PFSK-1 (cell line): ENCODE data around the gene MEF2C.
A peak's percentile ranks its signal among the peaks of the same experiment; 100 is the strongest.

Experiments
- FOXP2 ChIP-seq: optimal IDR thresholded peaks from 2 replicates; pipeline ENCODE3; 2011; ENCODE audit warnings: borderline replicate concordance, control low read depth, inconsistent platforms; ENCODE audit not compliant: insufficient read depth; ENCODE audit errors: extremely low read length, extremely low read depth
- POLR2AphosphoS5 ChIP-seq: IDR thresholded peaks from 2 replicates; pipeline ENCODE4 v1.6.1; 2012; ENCODE audit warnings: low read depth, mild to moderate bottlenecking, control low read depth, low read length, moderate library complexity
- SIN3A ChIP-seq: IDR thresholded peaks from 2 replicates; pipeline ENCODE4 v1.6.1; 2012; ENCODE audit warnings: mild to moderate bottlenecking, low read length, moderate library complexity, borderline replicate concordance; ENCODE audit not compliant: insufficient read depth
- TAF1 ChIP-seq: IDR thresholded peaks from 2 replicates; pipeline ENCODE4 v1.6.1; 2012; ENCODE audit warnings: low read length, control low read depth, borderline replicate concordance; ENCODE audit not compliant: insufficient read depth
- TF ChIP-seq, protein P1 (sequence below), 2 experiments: IDR thresholded peaks; 2 replicates each; pipeline versions ENCODE4 v1.6.1 to v1.8.0; 2011 to 2012; ENCODE audit warnings: low read depth in 2 of 2, low read length in 2 of 2, control low read depth in 1 of 2, inconsistent platforms in 1 of 2, mild to moderate bottlenecking in 1 of 2, moderate library complexity in 1 of 2; ENCODE audit not compliant: insufficient read depth in 1 of 2

MEF2C gene

GRCh38 chr5:88883836-88884607 is 1.0 kb upstream of the MEF2C start:
- peak; percentile 28; the same call in 1 of the 2 replicates for TF ChIP-seq TAF1
- TF ChIP-seq, protein P1, sequence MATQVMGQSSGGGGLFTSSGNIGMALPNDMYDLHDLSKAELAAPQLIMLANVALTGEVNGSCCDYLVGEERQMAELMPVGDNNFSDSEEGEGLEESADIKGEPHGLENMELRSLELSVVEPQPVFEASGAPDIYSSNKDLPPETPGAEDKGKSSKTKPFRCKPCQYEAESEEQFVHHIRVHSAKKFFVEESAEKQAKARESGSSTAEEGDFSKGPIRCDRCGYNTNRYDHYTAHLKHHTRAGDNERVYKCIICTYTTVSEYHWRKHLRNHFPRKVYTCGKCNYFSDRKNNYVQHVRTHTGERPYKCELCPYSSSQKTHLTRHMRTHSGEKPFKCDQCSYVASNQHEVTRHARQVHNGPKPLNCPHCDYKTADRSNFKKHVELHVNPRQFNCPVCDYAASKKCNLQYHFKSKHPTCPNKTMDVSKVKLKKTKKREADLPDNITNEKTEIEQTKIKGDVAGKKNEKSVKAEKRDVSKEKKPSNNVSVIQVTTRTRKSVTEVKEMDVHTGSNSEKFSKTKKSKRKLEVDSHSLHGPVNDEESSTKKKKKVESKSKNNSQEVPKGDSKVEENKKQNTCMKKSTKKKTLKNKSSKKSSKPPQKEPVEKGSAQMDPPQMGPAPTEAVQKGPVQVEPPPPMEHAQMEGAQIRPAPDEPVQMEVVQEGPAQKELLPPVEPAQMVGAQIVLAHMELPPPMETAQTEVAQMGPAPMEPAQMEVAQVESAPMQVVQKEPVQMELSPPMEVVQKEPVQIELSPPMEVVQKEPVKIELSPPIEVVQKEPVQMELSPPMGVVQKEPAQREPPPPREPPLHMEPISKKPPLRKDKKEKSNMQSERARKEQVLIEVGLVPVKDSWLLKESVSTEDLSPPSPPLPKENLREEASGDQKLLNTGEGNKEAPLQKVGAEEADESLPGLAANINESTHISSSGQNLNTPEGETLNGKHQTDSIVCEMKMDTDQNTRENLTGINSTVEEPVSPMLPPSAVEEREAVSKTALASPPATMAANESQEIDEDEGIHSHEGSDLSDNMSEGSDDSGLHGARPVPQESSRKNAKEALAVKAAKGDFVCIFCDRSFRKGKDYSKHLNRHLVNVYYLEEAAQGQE (IDR thresholded peaks at IDR 0.05; ENCODE audit: insufficient read depth in 1 of 2, low read depth in 2 of 2, low read length in 2 of 2), result no peak

- no peak for TF ChIP-seq SIN3A
- no peak for TF ChIP-seq POLR2AphosphoS5
- no peak for TF ChIP-seq FOXP2
These were observed 527 bp downstream of the MEF2C start for GRCh38 chr5:88882276-88883038.

GRCh38 chr5:88881571-88881971 is 1.4 kb downstream of the MEF2C start:
- TF ChIP-seq POLR2AphosphoS5, result no peak
- TF ChIP-seq TAF1, result no peak
- TF ChIP-seq SIN3A, result no peak

GRCh38 chr5:88880201-88880600 is 2.8 kb downstream of the MEF2C start:
- TF ChIP-seq SIN3A (no peak), FOXP2 (no peak), TAF1 (no peak), POLR2AphosphoS5 (no peak)
- TF ChIP-seq, protein P1 (IDR thresholded peaks at IDR 0.05; ENCODE audit: insufficient read depth in 1 of 2, low read depth in 2 of 2, low read length in 2 of 2), result no peak

GRCh38 chr5:88879724-88880123 is 3.3 kb downstream of the MEF2C start:
- TF ChIP-seq POLR2AphosphoS5, result no peak

GRCh38 chr5:88878976-88879375 is 4.0 kb downstream of the MEF2C start:
- TF ChIP-seq, protein P1 (IDR thresholded peaks at IDR 0.05; ENCODE audit: insufficient read depth in 1 of 2, low read depth in 2 of 2, low read length in 2 of 2), result no peak
- no peak for TF ChIP-seq FOXP2
- TF ChIP-seq SIN3A, result no peak
- TF ChIP-seq TAF1, result no peak
- TF ChIP-seq POLR2AphosphoS5, result no peak
